Measurements from ENCODE around the gene VDAC1.

VDAC1 gene

GRCh38 chr5:133992429-133993155 lies 12.2 kb downstream of the VDAC1 start:
- H3K9me3 Mint-ChIP-seq: no peaks in the 10 kb centered on the region
- H3K36me3 Mint-ChIP-seq (ENCODE audit: low read depth): peaks cover 29% of the 10 kb centered on the region
- TF ChIP-seq, protein P1, sequence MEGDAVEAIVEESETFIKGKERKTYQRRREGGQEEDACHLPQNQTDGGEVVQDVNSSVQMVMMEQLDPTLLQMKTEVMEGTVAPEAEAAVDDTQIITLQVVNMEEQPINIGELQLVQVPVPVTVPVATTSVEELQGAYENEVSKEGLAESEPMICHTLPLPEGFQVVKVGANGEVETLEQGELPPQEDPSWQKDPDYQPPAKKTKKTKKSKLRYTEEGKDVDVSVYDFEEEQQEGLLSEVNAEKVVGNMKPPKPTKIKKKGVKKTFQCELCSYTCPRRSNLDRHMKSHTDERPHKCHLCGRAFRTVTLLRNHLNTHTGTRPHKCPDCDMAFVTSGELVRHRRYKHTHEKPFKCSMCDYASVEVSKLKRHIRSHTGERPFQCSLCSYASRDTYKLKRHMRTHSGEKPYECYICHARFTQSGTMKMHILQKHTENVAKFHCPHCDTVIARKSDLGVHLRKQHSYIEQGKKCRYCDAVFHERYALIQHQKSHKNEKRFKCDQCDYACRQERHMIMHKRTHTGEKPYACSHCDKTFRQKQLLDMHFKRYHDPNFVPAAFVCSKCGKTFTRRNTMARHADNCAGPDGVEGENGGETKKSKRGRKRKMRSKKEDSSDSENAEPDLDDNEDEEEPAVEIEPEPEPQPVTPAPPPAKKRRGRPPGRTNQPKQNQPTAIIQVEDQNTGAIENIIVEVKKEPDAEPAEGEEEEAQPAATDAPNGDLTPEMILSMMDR (IDR thresholded peaks at IDR 0.05): no peak
- H3K4me1 Mint-ChIP-seq: peaks cover 54% of the 10 kb centered on the region
- no peaks in the 10 kb centered on the region for H3K27me3 Mint-ChIP-seq (ENCODE audit: low read depth, poor library complexity)
- H3K27ac Mint-ChIP-seq: peak overlapping the region; percentile 40
- DNase-seq: no peak
- H3K4me3 Mint-ChIP-seq: no peak overlapping the region

DNA sequence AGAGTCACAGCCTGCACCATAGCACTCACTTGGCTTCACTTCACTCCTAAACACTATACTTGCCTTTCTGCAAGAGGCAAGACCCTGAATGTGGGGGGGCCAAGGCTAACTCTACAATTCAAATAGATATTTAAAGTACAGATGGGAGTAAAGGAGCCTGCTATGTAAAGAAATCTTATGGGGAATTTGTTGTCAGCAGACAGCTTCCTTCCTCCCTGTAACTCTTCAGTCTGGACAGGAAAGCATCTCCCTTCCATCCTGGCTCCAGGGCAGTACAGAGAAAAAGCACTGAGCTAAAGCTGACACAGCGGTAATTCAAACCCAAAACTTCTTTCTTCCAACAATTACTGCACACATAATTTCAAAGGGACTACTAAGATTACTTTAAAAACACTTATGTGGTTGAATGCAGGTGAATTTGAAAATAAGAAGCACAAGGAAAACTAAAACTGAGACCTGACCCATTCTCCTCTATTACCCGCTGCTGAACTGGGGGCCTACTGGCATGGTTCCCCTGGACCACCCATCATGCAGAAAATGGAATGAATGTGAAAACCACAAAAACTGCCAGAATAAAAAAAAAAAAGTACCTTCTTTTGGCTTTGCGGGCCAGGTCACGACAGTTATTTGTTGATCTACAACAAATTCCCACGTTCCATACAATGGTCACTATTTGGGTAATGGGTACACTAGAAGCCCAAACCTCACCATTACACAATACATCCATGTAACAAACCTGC lies 13.4 kb downstream of the VDAC1 start:
- no peak overlapping the region for H3K4me3 Mint-ChIP-seq
- H3K4me1 Mint-ChIP-seq: peaks cover 45% of the 10 kb centered on the region
- H3K27me3 Mint-ChIP-seq (ENCODE audit: low read depth, poor library complexity): no peaks in the 10 kb centered on the region
- DNase-seq: no peak
- TF ChIP-seq, protein P1 (IDR thresholded peaks at IDR 0.05): no peak
- peaks cover 42% of the 10 kb centered on the region for H3K36me3 Mint-ChIP-seq (ENCODE audit: low read depth)
- peak overlapping the region; percentile 87 for H3K27ac Mint-ChIP-seq
- no peaks in the 10 kb centered on the region for H3K9me3 Mint-ChIP-seq

- no peak for DNase-seq
- Mint-ChIP-seq H3K4me1 (peaks cover 36% of the 10 kb centered on the region), H3K4me3 (no peak overlapping the region), H3K9me3 (no peaks in the 10 kb centered on the region), H3K27ac (peak overlapping the region; percentile 87), H3K36me3 (ENCODE audit: low read depth) (peaks cover 51% of the 10 kb centered on the region), H3K27me3 (ENCODE audit: low read depth, poor library complexity) (no peaks in the 10 kb centered on the region)
- TF ChIP-seq, protein P1 (IDR thresholded peaks at IDR 0.05): no peak
Observed at GRCh38 chr5:133990396-133990795, 14.4 kb downstream of the VDAC1 start.

- H3K27me3 Mint-ChIP-seq (ENCODE audit: low read depth, poor library complexity): no peaks in the 10 kb centered on the region
- H3K36me3 Mint-ChIP-seq (ENCODE audit: low read depth): peaks cover 82% of the 10 kb centered on the region
- DNase-seq: no peak
- TF ChIP-seq, protein P1 (IDR thresholded peaks at IDR 0.05): no peak
- H3K4me3 Mint-ChIP-seq: no peak overlapping the region
- peaks cover 6% of the 10 kb centered on the region for H3K4me1 Mint-ChIP-seq
- peaks cover 10% of the 10 kb centered on the region for H3K9me3 Mint-ChIP-seq
- H3K27ac Mint-ChIP-seq: no peak overlapping the region
Observed at GRCh38 chr5:133985540-133986180, 19.1 kb downstream of the VDAC1 start.

GRCh38 chr5:133983674-133984073 lies 21.1 kb downstream of the VDAC1 start:
- Mint-ChIP-seq H3K36me3 (ENCODE audit: low read depth) (peaks cover 74% of the 10 kb centered on the region), H3K27ac (no peak overlapping the region)

More at GRCh38 chr5:133983674-133984073, 21.1 kb downstream of the VDAC1 start:
- peaks cover 6% of the 10 kb centered on the region for H3K4me1 Mint-ChIP-seq
- TF ChIP-seq, protein P1 (IDR thresholded peaks at IDR 0.05): no peak
- no peak for DNase-seq
- H3K4me3 Mint-ChIP-seq: no peak overlapping the region
- H3K9me3 Mint-ChIP-seq: peaks cover 10% of the 10 kb centered on the region
- no peaks in the 10 kb centered on the region for H3K27me3 Mint-ChIP-seq (ENCODE audit: low read depth, poor library complexity)

All from nephron progenitor cell (in vitro differentiated cells).